BJ (cell line): Measurements from ENCODE around the gene USPL1. TPM values are rescaled to one million over a fixed set of nuclear protein-coding genes. Genes with fewer than 3 reads are reported as not detected.

Experiments
- CTCF ChIA-PET: fragments of 350-600 bp; formaldehyde crosslinking; extraction: SDS; loops from one replicate; lab custom pipeline; 2021; ENCODE audit warnings: antibody characterized with exemption, inconsistent platforms; lab: Yijun Ruan, JAX
- POLR2A ChIA-PET: fragments of 300-600 bp; sonication (Branson Sonifier 250); formaldehyde crosslinking; extraction: SDS; loops from one replicate; lab custom pipeline; 2021; ENCODE audit warnings: antibody characterized with exemption; lab: Charles Lee
- DNase-seq: peaks from one replicate; pipeline ENCODE4 v3.0.0-alpha.2; 2011; ENCODE audit warnings: low read depth
- H3K27me3 ChIP-seq: 2 replicates; pipeline ENCODE4 v1.6.0; 2011; ENCODE audit warnings: low read length; ENCODE audit not compliant: control insufficient read depth, insufficient read depth
- H3K36me3 ChIP-seq: 2 replicates; pipeline ENCODE4 v1.5.1; 2011; ENCODE audit warnings: low read length; ENCODE audit not compliant: control insufficient read depth, insufficient read depth
- H3K4me3 ChIP-seq: 2 replicates; pipeline ENCODE4 v1.5.1; 2011; ENCODE audit warnings: low read depth, mild to moderate bottlenecking, control low read depth, low read length
- polyA plus RNA-seq: library from polyadenylated mRNA; depleted of rRNA; stranded (reverse); fragments of >200 nt; gene quantifications from 2 replicates; pipeline ENCODE4 v1.2.3, GENCODE V29; 2011
- TF ChIP-seq, protein P1 (sequence below): IDR thresholded peaks from 2 replicates; pipeline ENCODE4 v1.5.1; 2011; ENCODE audit warnings: low read depth, mild to moderate bottlenecking, control low read depth, inconsistent platforms, low read length, moderate library complexity; ENCODE audit not compliant: insufficient read depth

The USPL1 gene
- polyA plus RNA-seq, 1 experiment: 7.5 TPM

GRCh38 chr13:30615481-30615865 lies 2.2 kb upstream of the USPL1 start:
- CTCF ChIA-PET: interaction anchor here (0.9 to 1.3 kb wide), 3 partner anchors 14 to 429 kb away, joined by 3 to 4 read pairs (median 4); no protein-coding TSS in a partner anchor
- POLR2A ChIA-PET: interaction anchor here (0.6 kb wide), 1 partner anchor 181 kb away, joined by 3 read pairs; no protein-coding TSS in a partner anchor
- Histone ChIP-seq H3K27me3 (no peaks in the 10 kb centered on the region), H3K36me3 (no peaks in the 10 kb centered on the region), H3K4me3 (peak overlapping the region; percentile 74)
- TF ChIP-seq, protein P1, sequence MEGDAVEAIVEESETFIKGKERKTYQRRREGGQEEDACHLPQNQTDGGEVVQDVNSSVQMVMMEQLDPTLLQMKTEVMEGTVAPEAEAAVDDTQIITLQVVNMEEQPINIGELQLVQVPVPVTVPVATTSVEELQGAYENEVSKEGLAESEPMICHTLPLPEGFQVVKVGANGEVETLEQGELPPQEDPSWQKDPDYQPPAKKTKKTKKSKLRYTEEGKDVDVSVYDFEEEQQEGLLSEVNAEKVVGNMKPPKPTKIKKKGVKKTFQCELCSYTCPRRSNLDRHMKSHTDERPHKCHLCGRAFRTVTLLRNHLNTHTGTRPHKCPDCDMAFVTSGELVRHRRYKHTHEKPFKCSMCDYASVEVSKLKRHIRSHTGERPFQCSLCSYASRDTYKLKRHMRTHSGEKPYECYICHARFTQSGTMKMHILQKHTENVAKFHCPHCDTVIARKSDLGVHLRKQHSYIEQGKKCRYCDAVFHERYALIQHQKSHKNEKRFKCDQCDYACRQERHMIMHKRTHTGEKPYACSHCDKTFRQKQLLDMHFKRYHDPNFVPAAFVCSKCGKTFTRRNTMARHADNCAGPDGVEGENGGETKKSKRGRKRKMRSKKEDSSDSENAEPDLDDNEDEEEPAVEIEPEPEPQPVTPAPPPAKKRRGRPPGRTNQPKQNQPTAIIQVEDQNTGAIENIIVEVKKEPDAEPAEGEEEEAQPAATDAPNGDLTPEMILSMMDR: no peak
- no peak for DNase-seq

DNA sequence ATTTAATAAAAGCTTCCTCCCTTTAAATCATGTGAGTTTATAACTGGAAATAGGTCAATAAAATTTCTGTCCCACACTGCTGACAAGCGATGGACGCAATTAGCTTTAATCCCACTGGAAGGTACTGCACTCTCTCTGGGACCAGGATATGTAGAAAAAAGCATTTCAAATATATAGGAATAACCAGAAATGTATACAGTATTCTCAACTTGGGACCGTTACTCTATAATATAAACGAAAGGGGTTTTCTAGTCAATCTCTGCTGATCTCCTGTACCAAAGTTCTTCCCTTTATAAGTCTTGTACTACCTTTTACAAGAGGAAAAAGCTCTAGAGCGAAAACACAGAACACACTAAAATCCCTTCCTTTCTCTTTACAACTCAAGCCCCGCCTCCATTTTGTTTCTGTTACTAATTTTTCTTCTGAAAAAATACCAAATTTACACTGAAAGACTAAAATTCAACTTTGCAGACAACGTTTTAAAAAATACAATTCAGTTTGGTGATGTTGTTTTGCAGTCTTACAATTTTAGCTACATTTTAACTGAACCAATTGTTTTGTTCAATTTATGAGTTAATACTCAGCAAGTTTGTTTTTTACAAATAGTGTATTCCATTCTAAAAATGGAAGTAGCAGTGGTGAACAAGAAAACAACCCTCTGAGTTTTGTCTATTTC lies 1.7 kb upstream of the USPL1 start:
- TF ChIP-seq, protein P1: no peak
- Histone ChIP-seq H3K4me3 (peak overlapping the region; percentile 74), H3K36me3 (no peaks in the 10 kb centered on the region), H3K27me3 (no peaks in the 10 kb centered on the region)
- CTCF ChIA-PET: interaction anchor here (0.9 to 1.3 kb wide), 3 partner anchors 14 to 429 kb away, joined by 3 to 4 read pairs (median 4); no protein-coding TSS in a partner anchor
- POLR2A ChIA-PET: interaction anchor here (0.6 kb wide), 1 partner anchor 181 kb away, joined by 3 read pairs; no protein-coding TSS in a partner anchor
- no peak for DNase-seq

DNA sequence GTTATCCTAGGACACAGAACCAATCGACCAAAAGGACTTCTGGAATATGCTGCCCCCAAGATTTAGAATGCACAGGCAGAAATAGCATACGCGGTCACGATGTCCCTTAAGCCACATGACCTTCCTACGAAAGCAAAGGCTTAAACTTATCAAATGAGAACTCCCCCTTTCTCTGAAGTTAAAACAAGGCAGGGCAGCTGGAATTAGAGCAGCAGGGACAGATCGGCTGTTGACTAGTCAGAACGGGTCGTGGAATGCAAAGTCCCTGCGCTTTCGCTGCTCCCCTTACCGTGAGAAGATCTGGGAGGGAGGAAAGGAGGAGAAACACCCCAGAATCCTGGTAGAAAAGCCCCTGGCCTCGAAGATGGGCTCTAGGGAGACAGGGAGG lies 799 bp upstream of the USPL1 start:
- Histone ChIP-seq H3K36me3 (no peaks in the 10 kb centered on the region), H3K4me3 (peak overlapping the region; percentile 74), H3K27me3 (no peaks in the 10 kb centered on the region)
- ChIA-PET POLR2A (interaction anchor here (0.6 to 0.8 kb wide), 4 partner anchors 126 to 505 kb away, joined by 3 to 8 read pairs (median 3); no protein-coding TSS in a partner anchor), CTCF (no interaction called here)
- TF ChIP-seq, protein P1: no peak
- DNase-seq: peak; percentile 56

DNA sequence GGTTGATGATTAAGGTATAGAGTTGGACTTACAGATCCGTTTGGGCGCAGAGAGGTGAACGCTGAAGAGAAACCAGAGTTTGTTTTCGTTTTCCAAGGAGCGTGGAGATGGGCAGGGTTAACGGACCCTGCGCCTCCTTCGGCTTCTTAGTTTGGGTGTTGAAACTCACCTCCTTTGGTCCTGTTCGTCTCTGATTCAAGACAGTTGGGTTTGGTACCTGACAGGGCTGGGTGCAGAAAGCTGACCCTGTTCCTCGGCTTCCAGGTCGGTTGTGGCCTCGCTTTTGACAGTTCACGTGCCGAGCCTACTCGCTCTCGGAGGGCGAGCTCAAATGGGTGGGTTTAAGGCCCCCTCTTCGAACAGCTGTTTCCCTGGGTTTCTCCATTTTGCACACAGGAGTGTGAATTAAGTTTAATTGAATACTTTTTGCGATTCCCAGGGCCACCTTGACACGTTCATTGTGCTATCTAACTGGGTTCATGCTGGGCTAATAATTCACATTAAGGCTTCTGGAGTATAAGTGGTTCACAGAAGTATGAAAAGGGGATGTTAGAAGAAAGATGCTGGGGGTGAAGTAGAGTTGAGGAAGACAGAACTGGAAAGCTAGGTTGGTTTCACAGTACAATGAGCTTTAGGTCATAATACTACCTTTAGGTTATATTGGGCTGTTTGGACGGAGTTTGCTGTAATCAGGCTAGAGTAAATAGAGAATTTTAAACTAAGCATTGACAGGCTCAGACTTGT lies 638 bp downstream of the USPL1 start:
- ChIA-PET POLR2A (no interaction called here), CTCF (no interaction called here)
- DNase-seq: no peak
- H3K36me3 ChIP-seq: no peaks in the 10 kb centered on the region
- TF ChIP-seq, protein P1: no peak
- H3K4me3 ChIP-seq: peak overlapping the region; percentile 74
- no peaks in the 10 kb centered on the region for H3K27me3 ChIP-seq

DNA sequence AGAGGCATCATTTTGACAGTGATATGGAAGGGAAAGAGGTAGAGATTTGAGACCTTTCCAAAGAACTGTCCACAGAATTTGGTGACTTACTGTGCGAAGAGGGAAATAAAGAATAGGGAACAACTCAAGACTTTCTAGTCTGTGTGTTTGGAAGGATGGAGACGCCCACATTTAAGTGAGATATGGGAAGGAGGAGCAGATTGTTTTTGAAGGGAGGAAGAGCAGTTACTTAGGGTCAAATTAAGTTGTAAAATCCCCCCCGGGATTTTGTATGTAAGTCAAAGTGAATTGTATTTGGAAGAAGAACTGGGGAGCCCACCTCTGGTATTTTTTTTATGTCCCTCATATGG lies 1.2 kb downstream of the USPL1 start:
- Histone ChIP-seq H3K4me3 (peak overlapping the region; percentile 74), H3K27me3 (no peaks in the 10 kb centered on the region), H3K36me3 (no peaks in the 10 kb centered on the region)
- TF ChIP-seq, protein P1: no peak
- POLR2A ChIA-PET: no interaction called here
- CTCF ChIA-PET: no interaction called here
- no peak for DNase-seq
